OCI-LY7 (cell line): Measurements from ENCODE around the gene DAB1. TPM values are rescaled to one million over a fixed set of nuclear protein-coding genes. Genes with fewer than 3 reads are reported as not detected.

Source experiments
- BruUV-seq: library from RNA; stranded (reverse); fragments of 400-500 nt; replicated peaks from 2 replicates; lab custom pipeline; 2021; lab: Mats Ljungman, UMichigan
- CTCF ChIA-PET: fragments of 300-600 bp; sonication (Branson Sonifier 250); formaldehyde crosslinking; loops from one replicate; lab custom pipeline; 2022; ENCODE audit warnings: antibody characterized with exemption; ENCODE audit not compliant: unreplicated experiment; lab: Charles Lee
- POLR2A ChIA-PET: fragments of 300-600 bp; sonication (Branson Sonifier 250); formaldehyde crosslinking; loops from one replicate; lab custom pipeline; 2022; ENCODE audit warnings: antibody characterized with exemption; lab: Charles Lee
- DNase-seq: peaks from one replicate; pipeline ENCODE4 v3.0.0-alpha.2; 2015; ENCODE audit warnings: low spot score
- H2AFZ ChIP-seq: fragments of 200-600 bp; sonication (generic), shearing (Covaris generic); 2 replicates; pipeline ENCODE4 v1.6.1; 2014; ENCODE audit warnings: mild to moderate bottlenecking, antibody characterized with exemption, low read length, moderate library complexity
- H3K27ac ChIP-seq: fragments of 200-600 bp; sonication (generic); 2 replicates; pipeline ENCODE4 v1.5.1; 2014; ENCODE audit warnings: mixed run types, low read depth, mild to moderate bottlenecking, moderate library complexity, low read length, inconsistent platforms; ENCODE audit not compliant: poor library complexity, severe bottlenecking
- H3K36me3 ChIP-seq: fragments of 200-600 bp; sonication (generic); 2 replicates; pipeline ENCODE4 v1.6.1; 2014; ENCODE audit warnings: mild to moderate bottlenecking, antibody characterized with exemption, low read length, moderate library complexity, mixed read lengths; ENCODE audit not compliant: insufficient read depth
- H3K4me1 ChIP-seq: fragments of 200-600 bp; sonication (generic); 2 replicates; pipeline ENCODE4 v1.5.1; 2014; ENCODE audit warnings: mild to moderate bottlenecking, low read length; ENCODE audit not compliant: insufficient read depth, poor library complexity, severe bottlenecking
- H3K4me2 ChIP-seq: fragments of 200-600 bp; sonication (generic); 2 replicates; pipeline ENCODE4 v1.6.1; 2014; ENCODE audit warnings: mild to moderate bottlenecking, low read length
- H3K4me3 ChIP-seq: fragments of 200-600 bp; sonication (generic); 2 replicates; pipeline ENCODE4 v1.5.1; 2014; ENCODE audit warnings: mild to moderate bottlenecking, low read depth, low read length; ENCODE audit not compliant: poor library complexity, severe bottlenecking
- H3K79me2 ChIP-seq: fragments of 200-600 bp; sonication (generic); 2 replicates; pipeline ENCODE4 v1.6.1; 2016; ENCODE audit warnings: low read depth, mild to moderate bottlenecking, low read length, moderate library complexity, mixed read lengths; ENCODE audit not compliant: insufficient read depth
- H3K9me2 ChIP-seq: fragments of 200-600 bp; sonication (generic); 2 replicates; pipeline ENCODE4 v1.6.1; 2016; ENCODE audit warnings: mild to moderate bottlenecking, low read length, mixed read lengths; ENCODE audit not compliant: insufficient read depth
- H3K9me3 ChIP-seq: fragments of 200-600 bp; sonication (generic); 2 replicates; pipeline ENCODE4 v1.6.1; 2014; ENCODE audit warnings: mild to moderate bottlenecking, mixed run types, low read length, mixed read lengths
- H4K20me1 ChIP-seq: fragments of 200-600 bp; sonication (generic); 2 replicates; pipeline ENCODE4 v1.6.1; 2014; ENCODE audit warnings: mild to moderate bottlenecking, antibody characterized with exemption, low read length, moderate library complexity, mixed read lengths; ENCODE audit not compliant: insufficient read depth
- CTCF ChIP-seq: fragments of 200-600 bp; sonication (generic); conservative IDR thresholded peaks from 2 replicates; pipeline ENCODE4 v1.5.1; 2014; ENCODE audit warnings: mild to moderate bottlenecking, antibody characterized with exemption, low read length, moderate library complexity, mixed read lengths
- EZH2phosphoT487 ChIP-seq: fragments of 200-600 bp; sonication (generic); IDR thresholded peaks from 2 replicates; pipeline ENCODE4 v1.6.1; 2018; ENCODE audit warnings: low read depth, borderline replicate concordance, mild to moderate bottlenecking, mixed run types, antibody characterized with exemption, low read length, moderate library complexity, mixed read lengths
- intact Hi-C: fragments of 100-400 bp; cut with micrococcal nuclease; formaldehyde crosslinking; loops from one replicate; pipeline ENCODE4 v1.10.0; 2022; ENCODE audit not compliant: unreplicated experiment
- total RNA-seq, 2 experiments: library from RNA; depleted of rRNA in 1 of 2; stranded (reverse); fragments of >200 nt in 1 of 2; shearing (Covaris generic) in 1 of 2; gene quantifications; 2 replicates each; pipeline ENCODE4 v1.2.3, GENCODE V29; 2014 to 2022

DAB1 gene
- total RNA-seq, 2 experiments from 2014 or later = not detected

GRCh38 chr1:57162607-57163261 lies 261.1 kb downstream of the DAB1 start:
- no TSS peak for BruUV-seq
- H4K20me1 ChIP-seq = no peaks in the 10 kb centered on the region
- ChIA-PET CTCF (no interaction called here), POLR2A (no interaction called here)
- no peaks in the 10 kb centered on the region for H3K36me3 ChIP-seq
- H3K9me2 ChIP-seq = no peaks in the 10 kb centered on the region
- peaks cover 3% of the 10 kb centered on the region for H3K4me1 ChIP-seq
- no peak overlapping the region for H3K4me3 ChIP-seq
- intact Hi-C loops = no loop called here
- H3K9me3 ChIP-seq = no peaks in the 10 kb centered on the region
- TF ChIP-seq EZH2phosphoT487 (no peak), CTCF (no peak)
- no peak overlapping the region for H3K27ac ChIP-seq
- no peak for DNase-seq
- H3K79me2 ChIP-seq = no peaks in the 10 kb centered on the region
- no peak overlapping the region for H2AFZ ChIP-seq
- no peak overlapping the region for H3K4me2 ChIP-seq

DNA sequence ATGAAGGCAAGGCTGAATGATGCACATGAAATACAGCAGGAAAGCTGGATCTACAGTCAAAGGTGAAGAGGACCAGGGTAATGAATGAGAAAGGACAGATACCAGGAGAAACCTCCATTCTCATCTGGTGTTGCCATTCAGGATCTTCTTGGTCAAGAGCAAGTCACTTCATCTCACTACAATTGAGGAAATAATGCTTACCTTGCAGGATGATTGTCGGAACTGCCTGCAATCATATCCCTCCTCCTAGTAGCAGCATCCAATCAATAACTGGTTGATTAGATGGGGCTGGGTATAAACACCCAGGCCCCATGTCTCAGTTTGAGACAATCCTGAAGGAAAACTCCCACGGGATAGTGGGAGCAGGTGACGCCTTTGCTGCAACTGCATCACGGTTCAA lies 263.3 kb downstream of the DAB1 start:
- H3K9me2 ChIP-seq = no peaks in the 10 kb centered on the region
- no TSS peak for BruUV-seq
- H3K27ac ChIP-seq = no peak overlapping the region
- no peaks in the 10 kb centered on the region for H4K20me1 ChIP-seq
- DNase-seq = no peak
- ChIA-PET CTCF (no interaction called here), POLR2A (no interaction called here)
- H3K4me1 ChIP-seq = peaks cover 6% of the 10 kb centered on the region
- H3K4me2 ChIP-seq = no peak overlapping the region
- H3K9me3 ChIP-seq = no peaks in the 10 kb centered on the region
- no peaks in the 10 kb centered on the region for H3K79me2 ChIP-seq
- no peak overlapping the region for H3K4me3 ChIP-seq
- TF ChIP-seq CTCF = no peak
- TF ChIP-seq EZH2phosphoT487 = no peak
- H3K36me3 ChIP-seq = no peaks in the 10 kb centered on the region
- intact Hi-C loops = no loop called here
- no peak overlapping the region for H2AFZ ChIP-seq

GRCh38 chr1:57158604-57158998 lies 265.3 kb downstream of the DAB1 start:
- DNase-seq = no peak
- H3K4me1 ChIP-seq = peaks cover 6% of the 10 kb centered on the region
- no peak overlapping the region for H2AFZ ChIP-seq
- no peaks in the 10 kb centered on the region for H3K9me3 ChIP-seq
- H3K36me3 ChIP-seq = no peaks in the 10 kb centered on the region
- H3K79me2 ChIP-seq = no peaks in the 10 kb centered on the region
- no peaks in the 10 kb centered on the region for H4K20me1 ChIP-seq
- H3K4me3 ChIP-seq = no peak overlapping the region
- intact Hi-C loops = no loop called here
- no peak for TF ChIP-seq CTCF
- TF ChIP-seq EZH2phosphoT487 = no peak
- no TSS peak for BruUV-seq
- H3K9me2 ChIP-seq = no peaks in the 10 kb centered on the region
- ChIA-PET CTCF (no interaction called here), POLR2A (no interaction called here)
- no peak overlapping the region for H3K4me2 ChIP-seq
- no peak overlapping the region for H3K27ac ChIP-seq
